GM12873 (cell line): Measurements from ENCODE around the gene SPINK4.

Experiments
- TF ChIP-seq, protein P1 (sequence below): IDR thresholded peaks from 2 replicates; pipeline ENCODE4 v1.5.1; 2012; ENCODE audit warnings: low read depth, mild to moderate bottlenecking, moderate library complexity, low read length, control low read depth; ENCODE audit not compliant: insufficient read depth; ENCODE audit errors: missing control alignments

Gene SPINK4

DNA sequence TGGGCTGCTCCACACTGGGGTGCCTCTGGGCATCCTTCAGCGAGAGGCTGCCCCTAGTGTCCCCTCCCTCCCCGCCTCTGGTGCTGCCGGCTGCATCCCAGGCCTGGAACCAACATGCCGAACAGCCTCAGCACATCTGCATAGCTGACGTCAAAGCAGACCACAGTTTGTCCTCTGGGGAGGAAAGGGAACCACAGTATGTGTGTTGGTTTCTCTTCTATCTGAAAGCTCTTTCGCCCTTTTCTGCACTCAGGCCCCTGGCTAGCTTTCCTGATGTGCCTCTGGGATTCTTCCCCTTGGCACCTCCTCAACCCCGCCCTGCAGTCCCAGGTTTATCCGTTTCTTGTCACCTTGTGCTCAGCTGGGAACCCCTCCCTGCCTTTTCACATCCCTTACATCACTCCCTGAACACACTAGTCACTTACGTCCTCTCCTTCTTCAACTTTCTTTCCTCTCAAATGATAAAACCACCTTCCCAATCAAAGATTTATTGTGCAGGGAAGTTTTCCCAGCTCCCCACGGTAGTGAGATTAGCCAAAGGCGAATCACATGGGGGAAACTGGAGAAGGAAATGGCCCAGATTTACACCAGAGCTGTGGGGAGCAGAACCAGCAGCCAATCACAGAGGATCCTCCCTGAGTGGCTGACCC lies 37.3 kb upstream of the SPINK4 start:
- TF ChIP-seq, protein P1, sequence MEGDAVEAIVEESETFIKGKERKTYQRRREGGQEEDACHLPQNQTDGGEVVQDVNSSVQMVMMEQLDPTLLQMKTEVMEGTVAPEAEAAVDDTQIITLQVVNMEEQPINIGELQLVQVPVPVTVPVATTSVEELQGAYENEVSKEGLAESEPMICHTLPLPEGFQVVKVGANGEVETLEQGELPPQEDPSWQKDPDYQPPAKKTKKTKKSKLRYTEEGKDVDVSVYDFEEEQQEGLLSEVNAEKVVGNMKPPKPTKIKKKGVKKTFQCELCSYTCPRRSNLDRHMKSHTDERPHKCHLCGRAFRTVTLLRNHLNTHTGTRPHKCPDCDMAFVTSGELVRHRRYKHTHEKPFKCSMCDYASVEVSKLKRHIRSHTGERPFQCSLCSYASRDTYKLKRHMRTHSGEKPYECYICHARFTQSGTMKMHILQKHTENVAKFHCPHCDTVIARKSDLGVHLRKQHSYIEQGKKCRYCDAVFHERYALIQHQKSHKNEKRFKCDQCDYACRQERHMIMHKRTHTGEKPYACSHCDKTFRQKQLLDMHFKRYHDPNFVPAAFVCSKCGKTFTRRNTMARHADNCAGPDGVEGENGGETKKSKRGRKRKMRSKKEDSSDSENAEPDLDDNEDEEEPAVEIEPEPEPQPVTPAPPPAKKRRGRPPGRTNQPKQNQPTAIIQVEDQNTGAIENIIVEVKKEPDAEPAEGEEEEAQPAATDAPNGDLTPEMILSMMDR, result no peak

DNA sequence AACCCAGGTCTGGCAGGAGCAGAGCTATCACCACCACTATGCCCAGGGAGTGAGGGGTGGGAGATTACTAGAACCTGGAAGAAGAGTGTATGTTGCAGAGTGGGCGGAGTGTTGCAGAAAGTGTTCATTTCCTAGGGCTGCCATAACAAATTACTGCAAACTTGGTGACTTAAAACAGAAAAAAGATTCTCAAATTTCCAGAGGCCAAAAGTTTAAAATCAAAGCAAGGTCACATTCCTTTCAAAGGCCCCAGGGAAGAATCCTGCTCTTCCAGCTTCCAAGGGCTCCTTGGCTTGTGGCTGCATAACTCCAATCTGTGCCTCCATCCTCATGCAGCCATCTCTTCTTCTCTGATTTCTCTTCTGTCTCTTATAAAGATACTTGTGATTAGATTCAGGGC lies 30.6 kb upstream of the SPINK4 start:
- TF ChIP-seq, protein P1, result no peak

DNA sequence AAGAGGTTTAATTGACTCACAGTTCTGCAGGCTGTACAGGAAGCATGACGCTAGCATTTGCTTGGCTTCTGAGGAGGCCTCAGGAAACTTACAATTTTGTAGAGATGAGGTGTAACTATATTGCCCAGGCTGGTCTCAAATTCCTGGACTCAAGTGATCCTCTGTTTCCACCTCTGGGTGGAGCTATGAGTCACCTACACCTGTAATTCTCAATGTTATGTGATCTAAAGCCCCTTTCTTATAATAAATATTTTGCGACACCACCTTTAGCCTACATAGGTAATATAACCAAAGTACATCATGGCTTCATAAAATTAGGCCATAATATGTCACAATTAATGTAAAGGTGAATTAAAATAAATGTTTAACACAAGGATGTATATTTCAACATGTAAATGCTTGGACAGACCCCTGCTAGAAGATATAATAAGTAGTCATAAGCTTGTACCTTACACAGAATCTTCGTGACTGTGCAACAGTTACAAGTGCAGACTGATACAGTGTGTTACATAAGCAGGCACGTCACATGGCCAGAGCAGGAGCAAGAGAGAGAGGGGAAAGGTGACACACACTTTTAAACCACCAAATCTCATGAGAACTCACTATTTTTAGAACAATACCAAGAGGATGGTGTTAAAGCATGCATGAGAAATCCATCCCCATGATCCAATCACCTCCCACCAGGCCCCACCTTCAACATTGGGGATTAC lies 29.8 kb upstream of the SPINK4 start:
- TF ChIP-seq, protein P1, result no peak

DNA sequence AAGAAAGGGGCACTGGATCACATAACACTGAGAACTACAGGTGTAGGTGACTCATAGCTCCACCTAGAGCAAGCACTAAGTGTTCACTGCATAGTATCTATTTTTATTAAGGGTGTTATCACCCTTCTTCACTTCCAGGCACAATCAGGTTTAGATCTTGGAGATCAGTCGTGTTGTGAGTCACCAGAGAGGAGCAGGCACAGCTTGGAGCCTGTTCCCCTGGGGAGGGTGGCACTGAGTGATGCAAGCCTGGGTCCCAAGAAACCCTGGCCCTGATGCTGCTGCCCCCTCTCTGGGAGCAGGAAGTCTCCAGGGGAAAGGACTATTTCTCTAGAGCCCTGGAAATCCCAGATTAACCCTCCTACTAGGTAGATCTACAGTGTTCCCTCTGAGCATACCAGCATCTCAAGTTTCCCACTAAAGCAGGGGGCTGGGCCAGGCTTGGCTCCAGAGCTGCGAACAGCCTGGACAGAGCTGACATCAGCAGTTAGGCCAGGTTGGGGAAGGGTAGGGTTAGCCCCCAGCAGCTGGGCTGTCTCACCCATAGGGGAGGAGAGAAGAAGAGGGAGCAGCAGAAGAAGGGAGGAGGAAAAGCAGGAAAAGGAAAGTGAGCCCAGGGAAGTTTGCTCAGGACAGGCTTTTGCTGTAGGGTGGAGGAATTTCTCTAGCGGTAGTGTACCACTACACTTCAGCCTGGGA lies 28.1 kb upstream of the SPINK4 start:
- TF ChIP-seq, protein P1, result no peak

DNA sequence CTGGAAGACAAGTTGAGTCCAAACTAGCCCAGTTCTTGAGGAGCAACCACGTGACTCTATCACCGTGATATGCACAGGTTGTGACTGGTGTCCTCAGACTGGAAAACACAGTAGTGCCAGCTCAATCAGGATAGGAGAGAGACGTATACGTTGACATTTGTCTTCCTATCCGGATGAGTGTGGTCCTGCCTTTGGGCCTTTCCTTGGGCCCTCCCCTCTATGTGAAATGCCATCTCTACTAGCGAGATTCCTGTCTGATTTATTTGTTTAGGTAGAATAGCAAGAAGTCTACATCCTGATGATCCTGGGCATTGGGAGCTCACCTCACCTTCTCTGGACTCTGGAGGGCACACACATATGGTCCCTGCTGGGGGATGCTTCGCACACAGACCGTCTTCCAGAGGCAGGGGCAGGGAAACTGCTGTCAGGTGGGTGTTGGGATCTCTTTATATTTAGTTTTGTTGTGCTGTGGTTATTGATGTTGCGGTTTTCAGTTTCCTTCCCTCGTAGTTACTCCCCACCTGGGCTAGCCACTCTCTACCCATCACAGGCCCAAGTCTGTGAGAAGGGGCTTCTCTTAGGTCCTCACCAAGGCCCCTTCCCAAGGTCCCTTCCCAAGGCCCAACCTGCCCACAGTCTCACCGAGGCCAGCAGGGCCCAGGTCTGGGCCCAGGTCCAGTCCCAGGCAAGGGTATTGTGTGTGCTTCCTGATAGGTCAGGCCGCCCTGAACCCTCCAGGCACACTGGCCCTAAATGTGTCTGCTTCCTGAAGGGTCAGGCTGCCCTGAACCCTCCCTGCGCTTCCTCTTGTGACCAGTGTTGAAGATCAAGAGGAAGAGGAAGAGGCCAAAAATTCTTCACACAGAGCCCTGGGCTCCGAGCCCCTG lies 19.0 kb upstream of the SPINK4 start:
- TF ChIP-seq, protein P1, result no peak

DNA sequence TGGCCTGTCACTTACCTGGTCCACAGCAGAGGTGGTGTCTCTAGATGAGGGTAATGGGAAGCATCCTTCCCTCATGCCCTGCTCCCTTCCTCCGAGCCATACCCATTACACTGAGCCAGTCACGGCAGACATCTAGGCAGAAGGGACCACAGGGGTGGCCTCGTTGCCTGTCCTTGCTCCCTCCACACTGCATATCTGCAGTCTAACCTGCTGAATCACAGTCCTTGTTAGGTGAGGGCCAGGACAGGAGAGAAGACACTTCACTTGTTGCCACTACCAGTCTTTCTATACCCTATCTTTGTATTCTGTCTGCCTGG lies 18.4 kb upstream of the SPINK4 start:
- TF ChIP-seq, protein P1, result no peak
